Stimulated activated memory B cell treated with anti-CD40 and anti-IgM and Interleukin-4, amounts not matched to agents 10 μg/mL and 1 μg/mL and 100 μg/mL, for 72 hours (primary cell): ENCODE data around the gene CTLA4.
A peak's percentile ranks its signal among the peaks of the same experiment; 100 is the strongest.
"Not testable (repeated sequence)": the region's sequence is repeated elsewhere in the genome, so short reads cannot be mapped to it uniquely, and the experiment has no call there.

Experiments
- ATAC-seq: fragments of 150-1000 bp; cut with Tn5 transposase; 2 replicates; pipeline ENCODE4 v1.10.0; 2021
- H3K27ac Mint-ChIP-seq: one replicate; pipeline ENCODE4 v1.8.0; 2022; ENCODE audit warnings: mild to moderate bottlenecking, mixed read lengths
- H3K27me3 Mint-ChIP-seq: one replicate; pipeline ENCODE4 v1.8.0; 2022; ENCODE audit warnings: mixed read lengths
- H3K36me3 Mint-ChIP-seq: one replicate; pipeline ENCODE4 v1.8.0; 2022; ENCODE audit warnings: mixed read lengths
- H3K4me1 Mint-ChIP-seq: one replicate; pipeline ENCODE4 v1.8.0; 2022; ENCODE audit warnings: mixed read lengths
- H3K4me3 Mint-ChIP-seq: one replicate; pipeline ENCODE4 v1.8.0; 2022; ENCODE audit warnings: mild to moderate bottlenecking, moderate library complexity, mixed read lengths
- H3K9me3 Mint-ChIP-seq: one replicate; pipeline ENCODE4 v1.8.0; 2022; ENCODE audit warnings: mixed read lengths

CTLA4 gene

GRCh38 chr2:203873461-203873860 lies 5.9 kb downstream of the CTLA4 start:
- Mint-ChIP-seq H3K27ac (no peak overlapping the region), H3K27me3 (peaks cover 25% of the 10 kb centered on the region), H3K4me1 (peaks cover 34% of the 10 kb centered on the region), H3K9me3 (peaks cover 3% of the 10 kb centered on the region), H3K36me3 (no peaks in the 10 kb centered on the region), H3K4me3 (no peak overlapping the region)
- no peak for ATAC-seq

- Mint-ChIP-seq H3K36me3 (no peaks in the 10 kb centered on the region), H3K4me3 (no peak overlapping the region), H3K27ac (peak overlapping the region; percentile 46), H3K27me3 (peaks cover 22% of the 10 kb centered on the region), H3K4me1 (peaks cover 33% of the 10 kb centered on the region), H3K9me3 (peaks cover 3% of the 10 kb centered on the region)
- no peak for ATAC-seq
These were observed 6.5 kb downstream of the CTLA4 start for GRCh38 chr2:203873921-203874631.

- Mint-ChIP-seq H3K9me3 (peaks cover 3% of the 10 kb centered on the region), H3K36me3 (no peaks in the 10 kb centered on the region), H3K27ac (no peak overlapping the region), H3K4me1 (peaks cover 22% of the 10 kb centered on the region), H3K27me3 (peaks cover 12% of the 10 kb centered on the region), H3K4me3 (no peak overlapping the region)
- no peak for ATAC-seq
These were observed 7.9 kb downstream of the CTLA4 start for GRCh38 chr2:203875471-203875870.

GRCh38 chr2:203876328-203876727 lies 8.8 kb downstream of the CTLA4 start:
- Mint-ChIP-seq H3K36me3 (no peaks in the 10 kb centered on the region), H3K4me3 (no peak overlapping the region), H3K9me3 (peaks cover 3% of the 10 kb centered on the region), H3K27ac (no peak overlapping the region), H3K27me3 (peaks cover 12% of the 10 kb centered on the region), H3K4me1 (peaks cover 19% of the 10 kb centered on the region)
- ATAC-seq: no peak

- no peak overlapping the region for H3K4me3 Mint-ChIP-seq
- no peak overlapping the region for H3K27ac Mint-ChIP-seq
- peaks cover 9% of the 10 kb centered on the region for H3K4me1 Mint-ChIP-seq
- H3K36me3 Mint-ChIP-seq: no peaks in the 10 kb centered on the region
- no peak for ATAC-seq
- H3K27me3 Mint-ChIP-seq: peaks cover 12% of the 10 kb centered on the region
- peaks cover 6% of the 10 kb centered on the region for H3K9me3 Mint-ChIP-seq
These were observed 10.5 kb downstream of the CTLA4 start for GRCh38 chr2:203878063-203878462.

- Mint-ChIP-seq H3K9me3 (peaks cover 3% of the 10 kb centered on the region), H3K4me3 (no peak overlapping the region), H3K27me3 (no peaks in the 10 kb centered on the region), H3K4me1 (no peaks in the 10 kb centered on the region), H3K27ac (no peak overlapping the region), H3K36me3 (no peaks in the 10 kb centered on the region)
- no peak for ATAC-seq
These were observed 13.1 kb downstream of the CTLA4 start for GRCh38 chr2:203880557-203881125.

GRCh38 chr2:203881185-203881584 lies 13.6 kb downstream of the CTLA4 start:
- not testable (repeated sequence) for H3K4me3 Mint-ChIP-seq, H3K4me1 Mint-ChIP-seq, H3K27me3 Mint-ChIP-seq, ATAC-seq, H3K27ac Mint-ChIP-seq, H3K9me3 Mint-ChIP-seq, H3K36me3 Mint-ChIP-seq

- Mint-ChIP-seq H3K27ac (no peak overlapping the region), H3K4me1 (no peaks in the 10 kb centered on the region), H3K27me3 (no peaks in the 10 kb centered on the region), H3K4me3 (no peak overlapping the region), H3K36me3 (no peaks in the 10 kb centered on the region), H3K9me3 (peaks cover 3% of the 10 kb centered on the region)
- no peak for ATAC-seq
These were observed 15.0 kb downstream of the CTLA4 start for GRCh38 chr2:203882551-203882950.

GRCh38 chr2:203886661-203887151 lies 19.1 kb downstream of the CTLA4 start:
- Mint-ChIP-seq H3K27me3 (peaks cover under 1% of the 10 kb centered on the region), H3K4me1 (peaks cover 4% of the 10 kb centered on the region), H3K27ac (no peak overlapping the region), H3K4me3 (no peak overlapping the region), H3K9me3 (peaks cover 1% of the 10 kb centered on the region), H3K36me3 (no peaks in the 10 kb centered on the region)
- no peak for ATAC-seq

- no peak overlapping the region for H3K4me3 Mint-ChIP-seq
- H3K9me3 Mint-ChIP-seq: no peaks in the 10 kb centered on the region
- peaks cover 8% of the 10 kb centered on the region for H3K27me3 Mint-ChIP-seq
- no peak for ATAC-seq
- peaks cover 6% of the 10 kb centered on the region for H3K4me1 Mint-ChIP-seq
- no peaks in the 10 kb centered on the region for H3K36me3 Mint-ChIP-seq
- no peak overlapping the region for H3K27ac Mint-ChIP-seq
These were observed 20.1 kb downstream of the CTLA4 start for GRCh38 chr2:203887677-203888076.

GRCh38 chr2:203889542-203889941 lies 22.0 kb downstream of the CTLA4 start:
- no peaks in the 10 kb centered on the region for H3K36me3 Mint-ChIP-seq
- no peaks in the 10 kb centered on the region for H3K9me3 Mint-ChIP-seq
- H3K4me1 Mint-ChIP-seq: peaks cover 6% of the 10 kb centered on the region
- no peak overlapping the region for H3K4me3 Mint-ChIP-seq
- H3K27ac Mint-ChIP-seq: no peak overlapping the region
- H3K27me3 Mint-ChIP-seq: peaks cover 8% of the 10 kb centered on the region
- no peak for ATAC-seq

- Mint-ChIP-seq H3K9me3 (no peaks in the 10 kb centered on the region), H3K36me3 (no peaks in the 10 kb centered on the region), H3K4me1 (peaks cover 6% of the 10 kb centered on the region), H3K27ac (no peak overlapping the region), H3K4me3 (no peak overlapping the region), H3K27me3 (peaks cover 8% of the 10 kb centered on the region)
- no peak for ATAC-seq
These were observed 22.4 kb downstream of the CTLA4 start for GRCh38 chr2:203889944-203890343.

GRCh38 chr2:203890733-203891132 lies 23.2 kb downstream of the CTLA4 start:
- Mint-ChIP-seq H3K4me3 (no peak overlapping the region), H3K4me1 (peaks cover 6% of the 10 kb centered on the region), H3K36me3 (no peaks in the 10 kb centered on the region)

GRCh38 chr2:203891474-203891873 lies 23.9 kb downstream of the CTLA4 start:
- H3K27ac Mint-ChIP-seq: no peak overlapping the region
- H3K4me1 Mint-ChIP-seq: peaks cover 6% of the 10 kb centered on the region
- no peaks in the 10 kb centered on the region for H3K36me3 Mint-ChIP-seq
- no peaks in the 10 kb centered on the region for H3K9me3 Mint-ChIP-seq
- peak; percentile 68 for ATAC-seq
- peaks cover 8% of the 10 kb centered on the region for H3K27me3 Mint-ChIP-seq
- H3K4me3 Mint-ChIP-seq: no peak overlapping the region

More at GRCh38 chr2:203890733-203891132, 23.2 kb downstream of the CTLA4 start:
- Mint-ChIP-seq H3K9me3 (no peaks in the 10 kb centered on the region), H3K27me3 (peaks cover 8% of the 10 kb centered on the region), H3K27ac (no peak overlapping the region)
- ATAC-seq: no peak

- Mint-ChIP-seq H3K4me1 (peaks cover 12% of the 10 kb centered on the region), H3K36me3 (no peaks in the 10 kb centered on the region), H3K27me3 (peaks cover 8% of the 10 kb centered on the region)
These were observed 24.6 kb downstream of the CTLA4 start for GRCh38 chr2:203892207-203892606.

GRCh38 chr2:203893401-203893800 lies 25.8 kb downstream of the CTLA4 start:
- ATAC-seq: no peak
- no peak overlapping the region for H3K27ac Mint-ChIP-seq
- peaks cover 24% of the 10 kb centered on the region for H3K4me1 Mint-ChIP-seq
- H3K9me3 Mint-ChIP-seq: no peaks in the 10 kb centered on the region
- no peaks in the 10 kb centered on the region for H3K36me3 Mint-ChIP-seq
- peaks cover 8% of the 10 kb centered on the region for H3K27me3 Mint-ChIP-seq
- no peak overlapping the region for H3K4me3 Mint-ChIP-seq

More at GRCh38 chr2:203892207-203892606, 24.6 kb downstream of the CTLA4 start:
- H3K27ac Mint-ChIP-seq: no peak overlapping the region
- no peaks in the 10 kb centered on the region for H3K9me3 Mint-ChIP-seq
- H3K4me3 Mint-ChIP-seq: no peak overlapping the region
- ATAC-seq: no peak
